Hepatocyte (in vitro differentiated cells): ENCODE results near the gene CNDP1.

Experiments
- CTCF ChIP-seq: fragments of 200-600 bp; sonication (generic); IDR thresholded peaks from 2 replicates; pipeline ENCODE4 v1.5.1; 2016; ENCODE audit warnings: antibody characterized with exemption, mild to moderate bottlenecking; ENCODE audit not compliant: poor library complexity
- EZH2 ChIP-seq: fragments of 200-600 bp; sonication (generic); IDR thresholded peaks from 2 replicates; pipeline ENCODE4 v1.6.1; 2016; ENCODE audit warnings: antibody characterized with exemption, mild to moderate bottlenecking, borderline replicate concordance

GRCh38 chr18:74540652-74541421 is 6.5 kb downstream of the CNDP1 start:
- TF ChIP-seq CTCF, result no peak
- TF ChIP-seq EZH2, result no peak
